ENCODE data around the gene ANKRD55.
A peak's percentile ranks its signal among the peaks of the same experiment; 100 is the strongest.
"Not testable (repeated sequence)": the region's sequence is repeated elsewhere in the genome, so short reads cannot be mapped to it uniquely, and the experiment has no call there.

ANKRD55 gene

GRCh38 chr5:56206126-56206910 is 26.8 kb downstream of the ANKRD55 start:
- peak; percentile 39 for DNase-seq

DNA sequence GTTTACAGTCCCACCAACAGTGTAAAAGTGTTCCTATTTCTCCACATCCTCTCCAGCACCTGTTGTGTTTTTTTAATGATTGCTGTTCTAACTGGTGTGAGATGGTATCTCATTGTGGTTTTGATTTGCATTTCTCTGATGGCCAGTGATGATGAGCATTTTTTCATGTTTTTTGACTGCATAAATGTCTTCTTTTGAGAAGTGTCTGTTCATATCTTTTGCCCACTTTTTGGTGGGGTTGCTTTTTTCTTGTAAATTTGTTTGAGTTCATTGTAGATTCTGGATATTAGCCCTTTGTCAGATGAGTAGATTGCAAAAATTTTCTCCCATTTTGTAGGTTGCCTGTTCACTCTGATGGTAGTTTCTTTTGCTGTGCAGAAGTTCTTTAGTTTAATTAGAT is 29.2 kb downstream of the ANKRD55 start:
- DNase-seq, result not testable (repeated sequence)

DNA sequence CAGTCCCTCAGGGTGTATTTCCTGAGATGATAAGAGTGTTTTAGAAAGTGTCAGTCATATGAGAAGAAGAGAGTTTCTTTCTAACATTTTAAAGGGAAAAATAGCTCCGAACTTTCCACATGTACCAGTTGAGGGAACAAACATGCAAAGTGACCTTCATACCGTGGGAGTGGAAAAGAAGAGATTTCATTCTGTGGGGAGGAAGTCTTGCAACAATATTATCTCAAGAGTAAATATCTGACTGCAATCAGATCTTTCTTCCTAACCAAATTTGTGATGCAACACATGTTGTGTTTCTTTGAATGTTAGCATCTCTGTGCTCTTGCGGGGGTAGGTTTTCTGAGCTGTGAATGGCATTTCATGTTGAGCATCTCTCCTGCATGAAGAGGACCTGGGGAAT is 30.6 kb downstream of the ANKRD55 start:
- DNase-seq, result no peak

DNA sequence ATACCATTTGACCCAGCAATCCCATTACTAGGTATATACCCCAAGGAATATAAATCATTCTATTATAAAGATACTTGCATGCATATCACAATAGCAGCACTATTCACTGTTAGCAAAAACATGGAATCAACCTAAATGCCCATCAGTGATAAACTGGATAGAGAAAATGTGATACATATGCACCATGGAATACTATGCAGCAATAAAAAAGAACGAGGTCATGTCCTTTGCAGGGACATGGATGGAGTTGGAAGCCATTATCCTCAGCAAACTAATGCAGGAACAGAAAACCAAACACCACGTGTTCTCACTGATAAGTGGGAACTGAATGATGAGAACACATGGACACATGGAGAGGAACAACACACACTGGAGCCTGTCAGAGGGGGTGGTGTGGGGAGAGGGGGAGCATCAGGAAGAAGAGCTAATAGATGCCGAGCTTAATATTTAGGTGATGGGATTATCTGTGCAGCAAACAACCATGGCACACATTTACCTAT is 31.3 kb downstream of the ANKRD55 start:
- DNase-seq, result not testable (repeated sequence)

DNA sequence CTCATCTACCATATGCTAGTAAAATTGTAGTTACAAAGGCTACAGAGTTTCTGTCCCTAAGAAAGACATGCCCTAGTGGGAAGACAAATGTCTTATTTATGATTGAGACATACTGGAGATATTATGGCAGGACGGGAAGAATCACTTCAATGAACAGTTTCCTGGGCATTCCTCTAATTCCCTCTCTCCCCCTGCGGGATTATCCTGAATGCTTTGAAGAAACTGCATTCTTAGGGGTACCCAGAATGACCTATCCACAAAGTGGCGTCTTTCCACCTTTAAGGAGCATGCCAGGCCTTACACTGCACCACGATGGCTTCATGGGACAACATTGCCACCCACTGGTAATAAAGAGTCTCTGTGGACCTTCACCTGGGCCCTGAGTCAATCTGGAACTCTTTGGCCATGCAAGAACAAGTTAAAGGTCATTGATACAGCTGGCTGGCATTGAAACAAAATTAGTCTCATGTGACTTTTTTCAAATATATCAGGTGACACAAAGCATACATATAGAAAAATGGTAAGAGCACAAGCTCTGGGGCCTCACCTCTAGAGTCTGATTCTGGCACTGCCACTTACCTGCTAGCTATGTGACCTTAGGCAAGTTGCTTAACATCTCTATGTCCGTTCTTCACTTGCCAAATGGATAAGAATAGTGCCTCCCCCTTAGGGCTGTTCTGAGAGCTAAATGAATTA is 32.0 kb downstream of the ANKRD55 start:
- DNase-seq, result peak; percentile 71

GRCh38 chr5:56195016-56195415 is 38.1 kb downstream of the ANKRD55 start:
- DNase-seq, result no peak

DNA sequence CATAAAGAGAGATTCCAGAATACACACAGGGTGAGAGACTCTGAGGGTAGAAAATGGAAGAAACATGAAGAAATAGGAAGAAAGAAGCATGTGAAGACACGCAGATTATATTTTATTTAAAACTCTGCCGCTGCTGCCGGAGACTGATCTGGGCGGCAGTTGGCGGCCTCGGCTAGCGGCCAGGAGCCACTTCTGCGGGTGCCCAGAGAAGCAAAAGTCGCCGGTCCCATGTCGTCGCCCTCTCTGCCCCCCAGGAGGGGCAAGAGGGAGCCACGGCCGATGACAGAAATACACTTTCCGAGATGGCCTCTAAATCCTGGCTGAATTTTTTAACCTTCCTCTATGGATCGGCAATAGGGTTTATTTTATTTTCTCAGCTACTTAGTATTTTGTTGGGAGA is 40.9 kb downstream of the ANKRD55 start:
- no peak for DNase-seq

DNA sequence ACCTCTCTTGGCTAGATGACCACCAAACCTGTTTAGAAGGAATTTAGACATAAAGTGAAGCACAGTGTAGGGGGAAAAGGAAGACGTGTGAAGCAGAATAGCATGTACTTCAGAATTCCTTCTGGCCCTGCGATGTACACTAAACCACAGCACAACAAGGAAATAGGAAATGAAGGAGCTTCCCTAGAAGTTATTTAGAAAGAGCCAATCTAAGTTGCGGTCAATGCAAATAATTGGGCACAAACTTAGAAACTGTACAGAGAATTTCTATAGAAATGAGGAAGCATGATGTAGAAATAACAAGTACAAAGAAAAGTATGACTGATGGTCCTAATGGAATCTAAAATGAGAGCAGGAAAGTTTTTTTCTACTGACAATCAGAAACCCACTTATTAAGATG is 41.5 kb downstream of the ANKRD55 start:
- DNase-seq, result no peak

DNA sequence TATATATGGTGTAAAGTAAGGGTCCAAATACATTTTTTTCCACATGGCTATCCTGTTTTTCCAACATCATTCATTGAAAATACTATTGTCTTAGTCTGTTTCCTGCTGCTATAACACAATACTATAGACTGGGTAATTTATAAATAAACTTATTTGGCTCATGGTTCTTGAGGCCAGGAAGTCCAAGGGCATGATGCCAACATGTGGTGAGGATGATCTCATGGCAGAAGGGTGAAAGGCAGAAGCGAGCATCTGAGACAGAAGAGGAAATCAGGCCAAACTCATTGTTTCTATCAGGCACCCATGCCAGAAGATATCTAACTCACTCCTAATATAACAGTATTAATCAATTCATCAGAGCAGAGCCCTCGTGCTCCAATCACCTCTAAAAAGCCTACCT is 42.6 kb downstream of the ANKRD55 start:
- peak; percentile 81 for DNase-seq

DNA sequence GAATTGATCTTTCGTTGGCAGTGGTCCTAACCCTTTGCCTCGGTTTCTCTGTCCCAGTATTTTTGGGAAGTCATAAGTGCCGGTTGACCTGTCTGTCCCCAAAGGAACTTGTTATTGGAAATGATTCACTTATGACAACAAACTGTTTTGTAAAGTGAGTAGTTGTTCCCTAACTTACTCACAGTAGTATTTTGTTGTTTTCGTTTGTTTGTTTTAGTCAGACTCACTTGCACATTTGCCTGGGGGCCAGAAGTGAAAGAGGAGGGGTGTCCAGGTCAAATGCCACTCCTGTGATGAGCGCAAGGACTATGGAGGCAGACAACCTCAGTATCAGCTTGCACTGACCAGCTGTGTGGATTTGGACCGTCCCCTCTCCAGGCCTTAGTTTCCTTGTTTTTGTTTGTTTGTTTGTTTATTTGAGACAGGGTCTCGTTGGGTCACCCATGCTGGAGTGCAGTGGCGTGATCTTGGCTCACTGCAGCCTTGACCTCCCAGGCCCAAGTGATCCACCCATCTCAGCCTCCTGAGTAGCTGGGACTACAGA is 47.3 kb downstream of the ANKRD55 start:
- no peak for DNase-seq

- peak; percentile 81 for DNase-seq
Measured at GRCh38 chr5:56183506-56183905, 49.6 kb downstream of the ANKRD55 start.

DNA sequence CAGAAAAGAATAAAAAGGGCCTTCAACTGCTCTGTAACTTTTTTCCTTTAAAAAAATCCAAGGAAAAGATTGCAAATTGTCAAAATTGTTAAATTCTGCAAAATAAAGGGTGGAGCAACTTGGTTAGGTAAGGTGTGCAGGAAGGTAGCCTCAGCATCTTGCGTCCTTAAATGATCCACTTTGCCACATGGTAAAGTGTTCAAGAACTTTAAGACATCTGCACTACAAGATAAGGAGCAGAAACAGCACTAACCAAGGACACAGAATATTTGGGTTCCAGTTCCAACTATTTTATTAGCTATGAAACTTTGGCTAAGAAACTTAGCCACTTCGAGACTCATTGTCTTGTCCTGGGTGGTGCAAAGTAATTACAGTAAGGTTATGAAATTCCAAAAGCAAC is 53.7 kb downstream of the ANKRD55 start:
- DNase-seq, result no peak

GRCh38 chr5:56178823-56179222 is 54.3 kb downstream of the ANKRD55 start:
- no peak for DNase-seq

DNA sequence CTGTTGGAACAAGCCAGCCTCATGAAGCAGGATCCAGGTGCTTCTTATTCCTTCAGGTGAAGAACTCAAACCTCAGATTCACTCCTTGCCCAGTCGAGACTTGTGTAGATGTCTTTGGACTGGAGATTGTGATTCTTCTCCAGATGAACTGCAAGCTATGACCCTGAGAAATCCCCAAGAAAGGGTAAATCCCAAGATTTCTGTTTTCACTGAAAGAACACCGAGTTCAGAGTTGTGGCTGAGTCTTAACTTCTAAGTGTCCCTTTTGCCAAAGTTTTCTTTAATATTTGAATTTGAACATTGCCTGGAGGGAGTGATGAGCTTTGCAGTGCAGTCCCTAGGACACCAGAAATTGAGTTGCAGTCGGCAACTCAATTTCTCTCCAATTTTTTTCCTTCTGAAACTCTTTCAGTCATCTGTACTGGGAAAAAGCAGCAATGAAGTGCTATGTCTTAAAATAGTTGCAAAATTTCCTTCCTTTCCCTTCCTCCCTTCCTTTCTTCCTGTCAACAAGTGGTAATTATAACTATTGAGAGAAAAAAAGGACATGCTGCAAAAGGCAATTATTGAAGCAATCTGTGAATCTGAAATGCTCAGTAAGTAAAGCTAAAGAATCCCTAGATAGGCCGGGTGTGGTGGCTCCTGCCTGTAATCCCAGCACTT is 56.1 kb downstream of the ANKRD55 start:
- DNase-seq, result no peak

DNA sequence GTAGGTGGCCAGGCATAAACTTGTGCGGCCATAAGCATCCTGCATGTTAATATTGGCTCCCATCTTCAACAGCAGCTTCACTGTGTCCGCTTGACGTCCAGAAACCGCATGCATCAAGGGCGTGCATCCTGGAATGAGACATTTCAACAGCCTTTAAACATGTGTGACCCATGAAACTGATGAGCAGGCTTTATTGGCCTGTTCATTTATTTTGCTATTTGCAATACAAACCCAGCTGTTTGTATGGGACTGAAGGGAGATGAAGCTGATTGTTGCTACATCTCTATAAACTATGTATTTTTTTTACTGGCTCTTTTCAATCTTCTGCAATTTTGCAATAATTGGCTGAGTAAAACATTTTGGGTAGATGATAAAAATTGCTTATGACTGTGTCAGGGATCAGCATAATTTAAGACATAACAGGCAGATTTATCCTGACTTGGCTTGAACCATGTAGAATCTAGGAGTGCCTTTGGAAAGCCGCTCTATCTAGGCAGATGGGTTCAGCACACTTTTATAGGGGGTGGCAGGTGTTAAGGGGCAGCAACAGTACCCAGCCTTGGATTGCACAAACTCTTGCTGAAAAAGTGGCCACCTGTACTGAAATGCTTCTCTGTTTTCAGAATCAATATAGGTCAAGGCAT is 56.9 kb downstream of the ANKRD55 start:
- DNase-seq, result peak; percentile 48

- peak; percentile 65 for DNase-seq
Measured at GRCh38 chr5:56175488-56175887, 57.6 kb downstream of the ANKRD55 start.

GRCh38 chr5:56175021-56175420 is 58.1 kb downstream of the ANKRD55 start:
- no peak for DNase-seq

DNA sequence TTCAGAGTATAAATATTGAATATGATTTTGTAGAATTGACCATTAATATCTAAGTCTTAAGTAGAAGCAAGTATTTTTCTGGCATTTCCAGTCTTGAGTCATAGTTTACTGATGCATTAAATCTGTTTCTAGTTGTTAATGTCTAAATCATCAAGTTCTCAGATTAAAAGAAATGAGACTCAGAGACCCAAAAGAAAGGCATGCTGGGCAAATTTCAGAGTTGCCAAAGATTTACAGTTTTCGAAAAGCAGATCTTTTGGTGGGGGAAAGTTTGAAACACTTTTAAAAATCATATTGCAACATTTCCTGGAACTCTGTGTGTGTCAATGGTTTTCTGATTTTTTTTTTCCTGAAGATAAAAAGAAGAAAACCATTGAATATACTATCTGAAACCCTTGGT is 60.9 kb downstream of the ANKRD55 start:
- DNase-seq, result peak; percentile 81

DNA sequence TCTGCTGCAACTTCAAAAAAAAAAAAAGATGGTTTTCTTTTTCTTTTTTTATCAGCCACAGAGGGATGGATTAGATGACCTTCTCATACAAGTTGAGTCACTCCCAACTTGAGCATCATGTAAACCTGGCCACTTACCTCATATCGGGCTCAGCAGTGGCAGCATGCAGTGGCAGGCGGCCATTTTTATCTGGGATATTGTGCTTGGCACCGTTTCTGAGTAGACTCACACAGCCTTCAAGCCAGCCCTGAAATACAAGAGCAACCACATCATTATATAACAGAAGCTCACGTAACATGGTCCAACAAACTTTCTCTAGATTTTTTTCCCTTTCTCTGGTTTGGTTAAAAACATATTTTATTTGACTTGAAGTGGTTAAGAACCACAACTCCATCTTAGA is 62.6 kb downstream of the ANKRD55 start:
- DNase-seq, result peak; percentile 64

DNA sequence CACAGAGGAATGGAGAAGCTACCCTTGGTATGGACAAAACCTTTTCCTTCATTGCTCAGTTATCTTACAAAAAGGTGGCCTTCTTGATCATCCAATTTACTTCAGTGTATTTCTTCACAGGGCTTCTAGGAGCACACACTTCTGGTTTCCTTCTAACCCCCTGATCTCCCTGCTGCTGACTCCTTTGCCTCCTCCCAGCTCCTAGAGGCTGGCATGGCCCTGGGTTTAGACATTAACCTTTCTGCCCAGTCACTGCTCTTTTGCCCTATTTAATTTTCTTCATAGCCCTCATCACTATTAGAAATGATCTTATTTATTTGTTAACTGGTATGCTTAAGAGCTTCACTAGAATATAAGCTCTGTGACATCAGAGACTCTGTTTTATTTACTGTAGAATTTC is 63.2 kb downstream of the ANKRD55 start:
- DNase-seq, result no peak

- DNase-seq, result peak; percentile 86
Measured at GRCh38 chr5:56169281-56169680, 63.8 kb downstream of the ANKRD55 start.

DNA sequence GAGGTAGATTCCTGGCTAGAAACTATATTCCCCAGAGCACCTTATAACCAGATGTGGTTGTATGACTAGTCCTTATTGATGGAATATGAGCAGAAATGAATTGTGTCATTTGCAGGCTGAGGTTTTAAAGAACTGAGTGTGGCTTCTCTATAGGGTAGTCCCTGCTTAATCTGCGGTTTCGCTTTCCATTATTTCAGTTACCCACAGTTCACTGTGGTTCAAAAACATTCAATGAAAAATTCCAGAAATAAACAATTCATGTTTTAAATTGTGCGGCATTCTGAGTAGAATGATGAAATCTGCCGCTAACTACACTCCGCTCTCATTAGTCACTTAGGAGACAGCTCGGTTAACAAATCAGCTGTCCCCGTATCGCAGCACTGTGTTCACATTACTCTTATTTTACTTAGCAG is 65.1 kb downstream of the ANKRD55 start:
- peak; percentile 76 for DNase-seq

DNA sequence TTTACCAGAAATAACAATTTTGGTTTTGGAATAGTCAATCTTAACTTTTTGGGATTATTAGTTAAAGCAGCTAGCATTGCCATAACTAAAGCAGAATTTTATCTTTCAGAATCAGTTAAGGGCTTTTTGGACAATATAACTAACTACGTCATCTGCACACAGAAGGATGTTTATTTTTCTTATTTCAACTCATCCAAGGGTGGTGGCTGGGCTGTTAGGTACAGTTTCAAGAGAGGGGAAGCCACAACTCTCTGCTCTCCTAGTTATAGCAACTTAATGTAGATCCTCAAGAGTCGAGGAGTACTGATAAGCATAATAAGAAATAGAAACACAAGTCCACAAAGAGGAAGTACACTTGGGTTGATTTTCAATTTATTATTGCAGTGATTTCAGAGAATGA is 65.6 kb downstream of the ANKRD55 start:
- peak; percentile 18 for DNase-seq
